Tibial artery (tissue), 4 donors: Measurements from ENCODE around the gene HDX.
A peak's percentile ranks its signal among the peaks of the same experiment; 100 is the strongest.
"Not testable (repeated sequence)": the region's sequence is repeated elsewhere in the genome, so short reads cannot be mapped to it uniquely, and the experiment has no call there.

Experiments
- DNase-seq, 2 donors: peaks; one replicate each; pipeline ENCODE4 v3.0.0-alpha.2; 2019
- H3K27ac ChIP-seq, 2 donors: fragments of 200-600 bp; sonication (generic) in 1 of 2; 1 replicate in 1 of 2; 2 replicates in 1 of 2; pipeline ENCODE4 v1.5.1; 2018 to 2019; ENCODE audit warnings: mild to moderate bottlenecking in 1 of 2
- H3K27me3 ChIP-seq, 2 donors: fragments of 200-600 bp; sonication (generic) in 1 of 2; one replicate each; pipeline versions ENCODE4 v1.5.1 to v1.6.0; 2016 to 2019
- H3K36me3 ChIP-seq, 3 donors: fragments of 200-600 bp; sonication (generic) in 2 of 3; one replicate each; pipeline ENCODE4 v1.5.1; 2016 to 2019; ENCODE audit warnings: mild to moderate bottlenecking in 2 of 3
- H3K4me1 ChIP-seq, 4 donors: fragments of 200-600 bp; sonication (generic) in 2 of 4; 1 replicate in 3 of 4; 2 replicates in 1 of 4; pipeline ENCODE4 v1.5.1; 2016 to 2019
- H3K4me3 ChIP-seq, 2 donors: fragments of 200-600 bp; sonication (generic) in 1 of 2; 1 replicate in 1 of 2; 2 replicates in 1 of 2; pipeline ENCODE4 v1.5.1; 2018 to 2019; ENCODE audit warnings: mild to moderate bottlenecking in 2 of 2
- H3K9me3 ChIP-seq, 3 donors: fragments of 200-600 bp; sonication (generic) in 1 of 3; one replicate each; pipeline ENCODE4 v1.5.1; 2016 to 2019
- CTCF ChIP-seq, 2 experiments: fragments of 200-600 bp in 1 of 2; fragments of 450-650 bp in 1 of 2; IDR thresholded peaks; one replicate each; pipeline ENCODE4 v1.5.1; 2017 to 2019; ENCODE audit warnings: antibody characterized with exemption in 2 of 2, mild to moderate bottlenecking in 1 of 2, moderate library complexity in 1 of 2
- intact Hi-C: fragments of 100-400 bp; cut with DNase I; formaldehyde crosslinking; loops from one replicate; pipeline ENCODE4 v1.15.0; 2023; ENCODE audit warnings: low total_unique reads

Gene HDX

GRCh38 chrX:84501798-84502628, at the start of gene HDX:
Gene HDX (minus strand): TSS chrX:84502453. CDS start chrX:84475397, 27,056 bp downstream.
- H3K4me3 ChIP-seq: peak within 1 kb of the TSS; percentile 66 to 67
- H3K36me3 ChIP-seq: no peaks in the 10 kb centered on the region
- no peak for TF ChIP-seq CTCF (IDR thresholded peaks at IDR 0.05)
- H3K9me3 ChIP-seq: no peaks in the 10 kb centered on the region
- DNase-seq: peak; percentile 88 to 93
- H3K27me3 ChIP-seq: no peaks in the 10 kb centered on the region
- H3K4me1 ChIP-seq: peaks cover 0 to 15% (median 0%) of the 10 kb centered on the region in 4 donors
- H3K27ac ChIP-seq: peak within 1 kb of the TSS; percentile 88 to 93
- intact Hi-C loops: no loop called here

- H3K9me3 ChIP-seq: peaks cover 0 to 12% (median 0%) of the 10 kb centered on the region in 3 donors
- H3K4me3 ChIP-seq, H3K36me3 ChIP-seq, DNase-seq, H3K4me1 ChIP-seq, intact Hi-C loops, H3K27ac ChIP-seq, H3K27me3 ChIP-seq: not testable (repeated sequence)
Observed at GRCh38 chrX:84541315-84541714, 39.1 kb upstream of the HDX start.

- H3K4me3 ChIP-seq, H3K27me3 ChIP-seq, H3K36me3 ChIP-seq, intact Hi-C loops, H3K4me1 ChIP-seq, H3K27ac ChIP-seq, DNase-seq: not testable (repeated sequence)
- H3K9me3 ChIP-seq: peaks cover 0 to 12% (median 0%) of the 10 kb centered on the region in 3 donors
Observed at GRCh38 chrX:84537627-84538026, 35.4 kb upstream of the HDX start.

- peaks cover 0 to 2% (median 0%) of the 10 kb centered on the region in 3 donors for H3K36me3 ChIP-seq
- H3K27ac ChIP-seq: no peak overlapping the region
- TF ChIP-seq CTCF (IDR thresholded peaks at IDR 0.05): no peak
- H3K4me1 ChIP-seq: peaks cover 0 to 6% (median 0%) of the 10 kb centered on the region in 4 donors
- H3K4me3 ChIP-seq: no peak overlapping the region
- intact Hi-C loops: no loop called here
- no peak for DNase-seq
- H3K27me3 ChIP-seq: no peaks in the 10 kb centered on the region
- peaks cover 0 to 7% (median 1%) of the 10 kb centered on the region in 3 donors for H3K9me3 ChIP-seq
Observed at GRCh38 chrX:84488426-84488825, 13.8 kb downstream of the HDX start.

GRCh38 chrX:84487365-84488353, 14.6 kb downstream of the HDX start:
- intact Hi-C loops: no loop called here
- Histone ChIP-seq H3K36me3 (peaks cover 0 to 9% (median 2%) of the 10 kb centered on the region in 3 donors), H3K4me3 (no peak overlapping the region), H3K9me3 (peaks cover 0 to 7% (median 5%) of the 10 kb centered on the region in 3 donors), H3K4me1 (peaks cover 0 to 6% (median 0%) of the 10 kb centered on the region in 4 donors), H3K27me3 (no peaks in the 10 kb centered on the region), H3K27ac (no peak overlapping the region)
- no peak for DNase-seq
- no peak for TF ChIP-seq CTCF (IDR thresholded peaks at IDR 0.05)

- Histone ChIP-seq H3K27ac (no peak overlapping the region), H3K36me3 (peaks cover 0 to 9% (median 6%) of the 10 kb centered on the region in 3 donors), H3K4me1 (no peaks in the 10 kb centered on the region), H3K9me3 (peaks cover 0 to 5% (median 0%) of the 10 kb centered on the region in 3 donors), H3K4me3 (no peak overlapping the region), H3K27me3 (no peaks in the 10 kb centered on the region)
- TF ChIP-seq CTCF (IDR thresholded peaks at IDR 0.05): no peak
- intact Hi-C loops: no loop called here
- DNase-seq: no peak
Observed at GRCh38 chrX:84479086-84479485, 23.2 kb downstream of the HDX start.
